Esophagus muscularis mucosa (tissue), 3 donors: Measurements from ENCODE around the gene ACTN3.

Source experiments
- CTCF ChIP-seq, 3 experiments: fragments of 200-600 bp in 2 of 3; fragments of 450-650 bp in 1 of 3; sonication (generic) in 2 of 3; IDR thresholded peaks; one replicate each; pipeline ENCODE4 v1.5.1; 2017 to 2019; ENCODE audit warnings: antibody characterized with exemption in 3 of 3, mild to moderate bottlenecking in 2 of 3, moderate library complexity in 1 of 3
- POLR2A ChIP-seq: fragments of 450-650 bp; IDR thresholded peaks from one replicate; pipeline ENCODE4 v1.6.1; 2017; ENCODE audit warnings: antibody characterized with exemption, moderate library complexity, mild to moderate bottlenecking, low read depth
- POLR2AphosphoS5 ChIP-seq, 2 donors: sonication (generic); formaldehyde crosslinking; IDR thresholded peaks; one replicate each; pipeline ENCODE4 v1.6.1; 2017; ENCODE audit warnings: antibody characterized with exemption in 2 of 2

GRCh38 chr11:66529069-66529468 is 17.6 kb upstream of the ACTN3 start:
- TF ChIP-seq CTCF (IDR thresholded peaks at IDR 0.05) = no peak
- no peak for TF ChIP-seq POLR2A
- TF ChIP-seq POLR2AphosphoS5 (IDR thresholded peaks at IDR 0.05) = no peak
